MM.1S (cell line): Measurements from ENCODE around the gene TNFSF9.
"Not testable (repeated sequence)": the region's sequence is repeated elsewhere in the genome, so short reads cannot be mapped to it uniquely, and the experiment has no call there.

Experiments used
- EZH2 ChIP-seq: fragments of 300-600 bp; sonication (generic); optimal IDR thresholded peaks from 2 replicates; pipeline ENCODE3; 2017; ENCODE audit warnings: low read depth, mild to moderate bottlenecking, antibody characterized with exemption, low read length, mixed read lengths
- EZH2phosphoT487 ChIP-seq: fragments of 300-600 bp; sonication (generic); IDR thresholded peaks from 2 replicates; pipeline ENCODE4 v1.6.1; 2018; ENCODE audit warnings: antibody characterized with exemption, low read length
- TF ChIP-seq, protein P1 (sequence below): fragments of 300-600 bp; sonication (generic); IDR thresholded peaks from 2 replicates; pipeline ENCODE4 v1.5.1; 2016; ENCODE audit warnings: antibody characterized with exemption, low read length, mixed read lengths

DNA sequence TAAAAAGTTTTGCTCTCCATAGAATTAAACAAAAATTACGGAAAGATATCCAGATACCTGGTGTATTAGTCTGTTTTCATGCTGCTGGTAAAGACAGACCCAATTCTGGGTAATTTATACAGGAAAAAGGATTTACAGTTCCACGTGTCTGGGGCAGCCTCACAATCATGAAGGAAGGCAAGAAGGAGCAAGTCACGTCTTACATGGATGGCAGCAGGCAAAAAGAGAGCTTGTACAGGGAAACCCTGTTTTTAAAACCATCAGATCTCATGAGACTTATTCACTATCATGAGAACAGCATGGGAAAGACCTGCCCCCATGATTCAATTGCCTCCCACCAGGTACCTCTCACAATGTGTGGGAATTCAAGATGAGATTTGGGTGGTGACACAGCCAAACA is 35.9 kb downstream of the TNFSF9 start:
- TF ChIP-seq EZH2, EZH2phosphoT487: not testable (repeated sequence)
- TF ChIP-seq, protein P1, sequence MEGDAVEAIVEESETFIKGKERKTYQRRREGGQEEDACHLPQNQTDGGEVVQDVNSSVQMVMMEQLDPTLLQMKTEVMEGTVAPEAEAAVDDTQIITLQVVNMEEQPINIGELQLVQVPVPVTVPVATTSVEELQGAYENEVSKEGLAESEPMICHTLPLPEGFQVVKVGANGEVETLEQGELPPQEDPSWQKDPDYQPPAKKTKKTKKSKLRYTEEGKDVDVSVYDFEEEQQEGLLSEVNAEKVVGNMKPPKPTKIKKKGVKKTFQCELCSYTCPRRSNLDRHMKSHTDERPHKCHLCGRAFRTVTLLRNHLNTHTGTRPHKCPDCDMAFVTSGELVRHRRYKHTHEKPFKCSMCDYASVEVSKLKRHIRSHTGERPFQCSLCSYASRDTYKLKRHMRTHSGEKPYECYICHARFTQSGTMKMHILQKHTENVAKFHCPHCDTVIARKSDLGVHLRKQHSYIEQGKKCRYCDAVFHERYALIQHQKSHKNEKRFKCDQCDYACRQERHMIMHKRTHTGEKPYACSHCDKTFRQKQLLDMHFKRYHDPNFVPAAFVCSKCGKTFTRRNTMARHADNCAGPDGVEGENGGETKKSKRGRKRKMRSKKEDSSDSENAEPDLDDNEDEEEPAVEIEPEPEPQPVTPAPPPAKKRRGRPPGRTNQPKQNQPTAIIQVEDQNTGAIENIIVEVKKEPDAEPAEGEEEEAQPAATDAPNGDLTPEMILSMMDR, result not testable (repeated sequence)
